Calu3 (cell line): Measurements from ENCODE around the gene SLC27A4. TPM values are rescaled to one million over a fixed set of nuclear protein-coding genes. Genes with fewer than 3 reads are reported as not detected.
A peak's percentile ranks its signal among the peaks of the same experiment; 100 is the strongest.

Experiments
- BruUV-seq: library from RNA; stranded (reverse); fragments of 400-500 nt; replicated peaks from 2 replicates; lab custom pipeline; 2021; lab: Mats Ljungman, UMichigan
- CTCF ChIA-PET: fragments of 300-600 bp; sonication (Branson Sonifier 250); formaldehyde crosslinking; loops from one replicate; lab custom pipeline; 2022; ENCODE audit warnings: antibody characterized with exemption; lab: Charles Lee
- DNase-seq: peaks from one replicate; pipeline ENCODE4 v3.0.0; 2022
- H3K27ac Mint-ChIP-seq: one replicate; pipeline ENCODE4 v1.8.0; 2022; ENCODE audit warnings: mixed read lengths; ENCODE audit not compliant: unreplicated experiment
- H3K27me3 Mint-ChIP-seq: one replicate; pipeline ENCODE4 v1.8.0; 2022; ENCODE audit warnings: mixed read lengths; ENCODE audit not compliant: unreplicated experiment
- H3K36me3 Mint-ChIP-seq: one replicate; pipeline ENCODE4 v1.8.0; 2022; ENCODE audit warnings: mild to moderate bottlenecking, moderate library complexity, mixed read lengths; ENCODE audit not compliant: insufficient read depth, unreplicated experiment
- H3K4me1 Mint-ChIP-seq: one replicate; pipeline ENCODE4 v1.8.0; 2022; ENCODE audit warnings: mild to moderate bottlenecking, low read depth, mixed read lengths; ENCODE audit not compliant: unreplicated experiment
- H3K4me3 Mint-ChIP-seq: one replicate; pipeline ENCODE4 v1.8.0; 2022; ENCODE audit warnings: mild to moderate bottlenecking, low read depth, moderate library complexity, mixed read lengths; ENCODE audit not compliant: unreplicated experiment
- H3K9me3 Mint-ChIP-seq: one replicate; pipeline ENCODE4 v1.8.0; 2022; ENCODE audit warnings: low read depth, mixed read lengths; ENCODE audit not compliant: unreplicated experiment
- CTCF ChIP-seq: fragments of 200-600 bp; IDR thresholded peaks from one replicate; pipeline ENCODE4 v1.8.0; 2022; ENCODE audit warnings: antibody characterized with exemption; ENCODE audit not compliant: unreplicated experiment
- intact Hi-C: fragments of 100-400 bp; cut with micrococcal nuclease; formaldehyde crosslinking; loops from one replicate; pipeline ENCODE4 v1.10.0; 2022; ENCODE audit not compliant: unreplicated experiment
- total RNA-seq: library from RNA; stranded (reverse); gene quantifications from 2 replicates; pipeline ENCODE4 v1.2.3, GENCODE V29; 2022

The SLC27A4 gene
- total RNA-seq, 1 experiment from 2014 or later, result 13.8 TPM

- intact Hi-C loops, result loop anchor here (5.0 kb wide), 1 partner anchor 50 kb away; no protein-coding TSS in a partner anchor
- CTCF ChIA-PET, result interaction anchor here (0.8 to 1.9 kb wide), 8 partner anchors 8 to 179 kb away, joined by 3 to 13 read pairs (median 6); partner anchors contain the start of genes CERCAM and URM1
- Mint-ChIP-seq H3K4me1 (peaks cover 8% of the 10 kb centered on the region), H3K27me3 (no peaks in the 10 kb centered on the region), H3K27ac (no peak overlapping the region), H3K9me3 (no peaks in the 10 kb centered on the region), H3K36me3 (peaks cover 12% of the 10 kb centered on the region), H3K4me3 (no peak overlapping the region)
- no peak for TF ChIP-seq CTCF
- no TSS peak for BruUV-seq
- no peak for DNase-seq
These were observed 22.4 kb downstream of the SLC27A4 start for GRCh38 chr9:128362774-128363173.

DNA sequence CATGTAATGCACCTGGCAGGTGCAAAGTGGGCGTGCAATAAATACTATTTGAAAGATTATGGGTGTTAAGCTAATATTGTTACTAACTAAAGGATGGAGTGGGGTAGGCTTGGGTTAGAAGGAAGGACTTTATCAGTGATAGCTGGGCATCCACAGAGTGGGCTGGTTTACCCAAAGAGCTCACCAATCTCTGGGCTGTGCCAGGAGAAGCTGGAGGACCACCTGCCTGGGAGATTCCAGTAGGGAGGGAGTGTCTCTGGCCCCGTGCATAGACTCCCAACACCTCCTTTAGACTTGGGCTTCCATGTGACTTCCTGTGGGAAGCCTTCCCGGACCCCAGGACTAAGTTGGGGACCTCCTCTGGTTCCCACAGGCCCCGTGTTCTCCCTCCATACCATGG lies 25.2 kb downstream of the SLC27A4 start:
- CTCF ChIA-PET, result no interaction called here
- Mint-ChIP-seq H3K9me3 (no peaks in the 10 kb centered on the region), H3K4me1 (peaks cover 16% of the 10 kb centered on the region), H3K4me3 (no peak overlapping the region), H3K27me3 (no peaks in the 10 kb centered on the region), H3K27ac (no peak overlapping the region), H3K36me3 (peaks cover 14% of the 10 kb centered on the region)
- BruUV-seq, result no TSS peak
- intact Hi-C loops, result no loop called here
- TF ChIP-seq CTCF, result no peak
- DNase-seq, result no peak

- no peak overlapping the region for H3K4me3 Mint-ChIP-seq
- TF ChIP-seq CTCF, result no peak
These were observed 28.8 kb downstream of the SLC27A4 start for GRCh38 chr9:128369024-128369706.

GRCh38 chr9:128370367-128370751 lies 30.0 kb downstream of the SLC27A4 start:
- Mint-ChIP-seq H3K27me3 (no peaks in the 10 kb centered on the region), H3K36me3 (peaks cover 22% of the 10 kb centered on the region), H3K4me1 (peaks cover 32% of the 10 kb centered on the region), H3K4me3 (peak overlapping the region; percentile 79), H3K9me3 (no peaks in the 10 kb centered on the region), H3K27ac (peak overlapping the region; percentile 95)
- no peak for DNase-seq
- TF ChIP-seq CTCF, result no peak
- intact Hi-C loops, result no loop called here
- CTCF ChIA-PET, result interaction anchor here (2.7 kb wide), 1 partner anchor 8 kb away, joined by 8 read pairs; no protein-coding TSS in a partner anchor
- BruUV-seq, result no TSS peak

More at GRCh38 chr9:128369024-128369706, 28.8 kb downstream of the SLC27A4 start:
- Mint-ChIP-seq H3K27me3 (no peaks in the 10 kb centered on the region), H3K4me1 (peaks cover 32% of the 10 kb centered on the region), H3K36me3 (peaks cover 22% of the 10 kb centered on the region), H3K9me3 (no peaks in the 10 kb centered on the region), H3K27ac (no peak overlapping the region)
- no TSS peak for BruUV-seq
- DNase-seq, result no peak
- CTCF ChIA-PET, result interaction anchor here (2.7 kb wide), 1 partner anchor 7 kb away, joined by 8 read pairs; no protein-coding TSS in a partner anchor
- intact Hi-C loops, result no loop called here
